Thyroid gland (tissue), 4 donors: Measurements from ENCODE around the gene POU2AF1.

ENCODE experiments used
- POLR2A ChIP-seq, 2 donors: fragments of 450-650 bp; IDR thresholded peaks; one replicate each; pipeline ENCODE4 v1.6.1; 2017; ENCODE audit warnings: antibody characterized with exemption in 2 of 2, mild to moderate bottlenecking in 2 of 2, moderate library complexity in 1 of 2
- TF ChIP-seq, protein P1 (sequence below), 6 experiments: fragments of 200-600 bp in 3 of 6; fragments of 450-650 bp in 3 of 6; sonication (generic) in 3 of 6; IDR thresholded peaks; one replicate each; pipeline ENCODE4 v1.5.1; 2016 to 2019; ENCODE audit warnings: antibody characterized with exemption in 6 of 6, mild to moderate bottlenecking in 2 of 6, inconsistent platforms in 1 of 6, moderate library complexity in 1 of 6

DNA sequence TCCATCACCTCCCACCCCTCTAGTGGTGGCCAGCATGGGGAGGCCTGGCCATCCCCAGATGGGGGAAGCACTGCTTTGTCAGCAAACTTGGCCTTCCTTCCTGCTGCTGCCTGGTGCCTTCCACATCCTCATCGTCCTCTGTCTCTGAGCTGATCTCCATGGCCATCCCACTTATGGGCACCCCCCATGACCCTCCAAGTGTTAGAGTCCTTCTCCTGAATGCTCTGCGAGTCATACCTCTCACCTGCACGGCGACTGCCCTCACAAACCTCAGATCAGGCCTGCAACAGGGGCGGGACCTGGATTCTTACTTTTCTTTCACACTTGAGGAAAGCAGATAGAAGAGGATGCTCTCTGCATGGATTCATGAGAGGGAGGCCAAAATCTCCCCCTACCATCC, 24.0 kb downstream of the POU2AF1 start:
- TF ChIP-seq, protein P1, sequence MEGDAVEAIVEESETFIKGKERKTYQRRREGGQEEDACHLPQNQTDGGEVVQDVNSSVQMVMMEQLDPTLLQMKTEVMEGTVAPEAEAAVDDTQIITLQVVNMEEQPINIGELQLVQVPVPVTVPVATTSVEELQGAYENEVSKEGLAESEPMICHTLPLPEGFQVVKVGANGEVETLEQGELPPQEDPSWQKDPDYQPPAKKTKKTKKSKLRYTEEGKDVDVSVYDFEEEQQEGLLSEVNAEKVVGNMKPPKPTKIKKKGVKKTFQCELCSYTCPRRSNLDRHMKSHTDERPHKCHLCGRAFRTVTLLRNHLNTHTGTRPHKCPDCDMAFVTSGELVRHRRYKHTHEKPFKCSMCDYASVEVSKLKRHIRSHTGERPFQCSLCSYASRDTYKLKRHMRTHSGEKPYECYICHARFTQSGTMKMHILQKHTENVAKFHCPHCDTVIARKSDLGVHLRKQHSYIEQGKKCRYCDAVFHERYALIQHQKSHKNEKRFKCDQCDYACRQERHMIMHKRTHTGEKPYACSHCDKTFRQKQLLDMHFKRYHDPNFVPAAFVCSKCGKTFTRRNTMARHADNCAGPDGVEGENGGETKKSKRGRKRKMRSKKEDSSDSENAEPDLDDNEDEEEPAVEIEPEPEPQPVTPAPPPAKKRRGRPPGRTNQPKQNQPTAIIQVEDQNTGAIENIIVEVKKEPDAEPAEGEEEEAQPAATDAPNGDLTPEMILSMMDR (IDR thresholded peaks at IDR 0.05): no peak
- TF ChIP-seq POLR2A (IDR thresholded peaks at IDR 0.05): no peak
